ENCODE results near the gene WNT16.

GRCh38 chr7:121351682-121352081 is 22.9 kb downstream of the WNT16 start:
- TF ChIP-seq CTCF (IDR thresholded peaks at IDR 0.05) (no peak; the same call in 1 of the 2 replicates), POLR2AphosphoS5 (IDR thresholded peaks at IDR 0.05; ENCODE audit: low read depth, low read length) (no peak), SIN3A (IDR thresholded peaks at IDR 0.05; ENCODE audit: borderline replicate concordance, insufficient read depth, low read depth, low read length) (no peak), REST (IDR thresholded peaks at IDR 0.05; ENCODE audit: insufficient read depth in 1 of 2, low read depth in 2 of 2, low read length in 1 of 2) (no peak), TCF7L2 (IDR thresholded peaks at IDR 0.05; ENCODE audit: low read depth, low read length) (no peak)
